CD4-positive, CD25-positive, alpha-beta regulatory T cell (primary cell): ENCODE results near the gene TMEM59. TPM values are rescaled to one million over a fixed set of nuclear protein-coding genes. Genes with fewer than 3 reads are reported as not detected.

Experiments used
- ATAC-seq, 2 donors: fragments of 150-1000 bp; cut with Tn5 transposase; one replicate each; pipeline ENCODE4 v1.10.0; 2021; ENCODE audit warnings: low read depth in 2 of 2, moderate number of reproducible peaks in 2 of 2, moderate library complexity in 1 of 2
- DNase-seq, 3 donors: peaks; one replicate each; pipeline versions ENCODE4 v3.0.0 to v3.0.0-alpha.2; 2012 to 2022; ENCODE audit warnings: mixed read lengths in 1 of 3
- H3K27ac ChIP-seq: one replicate; pipeline ENCODE4 v1.7.0; 2013; ENCODE audit warnings: mild to moderate bottlenecking, low read length; ENCODE audit not compliant: insufficient read depth, poor library complexity, severe bottlenecking
- H3K27me3 ChIP-seq: one replicate; pipeline ENCODE4 v1.7.0; 2013; ENCODE audit warnings: low read length; ENCODE audit not compliant: control insufficient read depth, insufficient read depth
- H3K36me3 ChIP-seq: one replicate; pipeline ENCODE4 v1.7.0; 2013; ENCODE audit warnings: mild to moderate bottlenecking, low read length, moderate library complexity; ENCODE audit not compliant: control insufficient read depth, insufficient read depth
- H3K4me1 ChIP-seq: 2 replicates; pipeline ENCODE4 v1.7.0; 2013; ENCODE audit warnings: mild to moderate bottlenecking, low read length; ENCODE audit not compliant: insufficient read depth, control insufficient read depth, poor library complexity, severe bottlenecking
- H3K4me3 ChIP-seq: one replicate; pipeline ENCODE4 v1.7.0; 2013; ENCODE audit warnings: low read depth, mild to moderate bottlenecking, low read length, moderate library complexity
- H3K9me3 ChIP-seq, 2 experiments: 1 replicate in 1 of 2; 2 replicates in 1 of 2; pipeline ENCODE4 v1.7.0; 2013; ENCODE audit warnings: low read length in 2 of 2, mild to moderate bottlenecking in 1 of 2, moderate library complexity in 1 of 2; ENCODE audit not compliant: control insufficient read depth in 2 of 2
- H3K27ac Mint-ChIP-seq, 3 donors: one replicate each; pipeline ENCODE4 v1.8.0; 2020 to 2022; ENCODE audit warnings: mild to moderate bottlenecking in 3 of 3, mixed read lengths in 3 of 3, moderate library complexity in 2 of 3
- H3K27me3 Mint-ChIP-seq: one replicate; pipeline ENCODE4 v1.8.0; 2022; ENCODE audit warnings: mild to moderate bottlenecking, mixed read lengths
- H3K36me3 Mint-ChIP-seq: one replicate; pipeline ENCODE4 v1.8.0; 2020; ENCODE audit warnings: mixed read lengths
- H3K4me1 Mint-ChIP-seq, 4 donors: one replicate each; pipeline ENCODE4 v1.8.0; 2020 to 2022; ENCODE audit warnings: mixed read lengths in 4 of 4, mild to moderate bottlenecking in 1 of 4
- H3K4me3 Mint-ChIP-seq, 4 donors: one replicate each; pipeline ENCODE4 v1.8.0; 2020 to 2022; ENCODE audit warnings: mild to moderate bottlenecking in 4 of 4, mixed read lengths in 4 of 4, moderate library complexity in 3 of 4
- H3K9me3 Mint-ChIP-seq, 7 donors: one replicate each; pipeline ENCODE4 v1.8.0; 2020 to 2022; ENCODE audit warnings: mixed read lengths in 7 of 7, mild to moderate bottlenecking in 3 of 7, moderate library complexity in 2 of 7
- polyA plus RNA-seq, 4 donors: library from polyadenylated mRNA; unstranded; fragments of 300-500 nt; fragmentation: Illumina TruSeq; gene quantifications; one replicate each; pipeline ENCODE4 v1.2.3, GENCODE V29; 2021
- total RNA-seq: library from RNA; stranded (reverse); gene quantifications from one replicate; pipeline ENCODE4 v1.2.3, GENCODE V29; 2022

The TMEM59 gene
- total and polyA plus RNA-seq, 5 donors from 2014 or later, result 180 to 863 (median 680) TPM

- Histone ChIP-seq H3K36me3 (no peaks in the 10 kb centered on the region), H3K27me3 (no peaks in the 10 kb centered on the region), H3K27ac (no peak overlapping the region), H3K9me3 (no peaks in the 10 kb centered on the region), H3K4me1 (no peaks in the 10 kb centered on the region), H3K4me3 (no peak overlapping the region)
- peaks cover 4% of the 10 kb centered on the region for H3K27me3 Mint-ChIP-seq
- no peak overlapping the region for H3K4me3 Mint-ChIP-seq
- no peaks in the 10 kb centered on the region for H3K4me1 Mint-ChIP-seq
- DNase-seq (no peak), ATAC-seq (no peak)
- H3K36me3 Mint-ChIP-seq, result no peaks in the 10 kb centered on the region
- peaks cover 0 to 3% (median 0%) of the 10 kb centered on the region in 7 donors for H3K9me3 Mint-ChIP-seq
- H3K27ac Mint-ChIP-seq, result peak overlapping the region in 1 of 3 donors; percentile 23
These were observed 36.4 kb downstream of the TMEM59 start for GRCh38 chr1:54016343-54017282.

GRCh38 chr1:54014009-54014629 lies 38.9 kb downstream of the TMEM59 start:
- Histone ChIP-seq H3K27ac (no peak overlapping the region), H3K4me3 (no peak overlapping the region), H3K9me3 (no peaks in the 10 kb centered on the region), H3K27me3 (no peaks in the 10 kb centered on the region), H3K36me3 (no peaks in the 10 kb centered on the region), H3K4me1 (no peaks in the 10 kb centered on the region)
- H3K36me3 Mint-ChIP-seq, result no peaks in the 10 kb centered on the region
- H3K4me3 Mint-ChIP-seq, result no peak overlapping the region
- DNase-seq (no peak), ATAC-seq (no peak)
- H3K27ac Mint-ChIP-seq, result no peak overlapping the region
- peaks cover 8% of the 10 kb centered on the region for H3K27me3 Mint-ChIP-seq
- H3K9me3 Mint-ChIP-seq, result peaks cover 0 to 2% (median 0%) of the 10 kb centered on the region in 7 donors
- no peaks in the 10 kb centered on the region for H3K4me1 Mint-ChIP-seq

- Mint-ChIP-seq H3K36me3 (no peaks in the 10 kb centered on the region), H3K27me3 (peaks cover 8% of the 10 kb centered on the region), H3K4me3 (no peak overlapping the region), H3K4me1 (no peaks in the 10 kb centered on the region), H3K9me3 (peaks cover 0 to 2% (median 0%) of the 10 kb centered on the region in 7 donors), H3K27ac (no peak overlapping the region)
- H3K4me3 ChIP-seq, result no peak overlapping the region
- no peak for DNase-seq
- ATAC-seq, result no peak
- no peaks in the 10 kb centered on the region for H3K27me3 ChIP-seq
- no peaks in the 10 kb centered on the region for H3K9me3 ChIP-seq
- no peaks in the 10 kb centered on the region for H3K36me3 ChIP-seq
- no peak overlapping the region for H3K27ac ChIP-seq
- no peaks in the 10 kb centered on the region for H3K4me1 ChIP-seq
These were observed 39.5 kb downstream of the TMEM59 start for GRCh38 chr1:54013393-54014008.

GRCh38 chr1:54012863-54013262 lies 40.1 kb downstream of the TMEM59 start:
- Mint-ChIP-seq H3K9me3 (peaks cover 0 to 2% (median 0%) of the 10 kb centered on the region in 7 donors), H3K4me1 (no peaks in the 10 kb centered on the region), H3K27ac (no peak overlapping the region), H3K27me3 (peaks cover 8% of the 10 kb centered on the region), H3K36me3 (no peaks in the 10 kb centered on the region), H3K4me3 (no peak overlapping the region)
- DNase-seq (no peak), ATAC-seq (no peak)
- Histone ChIP-seq H3K36me3 (no peaks in the 10 kb centered on the region), H3K4me1 (no peaks in the 10 kb centered on the region), H3K27ac (no peak overlapping the region), H3K4me3 (no peak overlapping the region), H3K27me3 (no peaks in the 10 kb centered on the region), H3K9me3 (no peaks in the 10 kb centered on the region)

- no peaks in the 10 kb centered on the region for H3K27me3 ChIP-seq
- no peaks in the 10 kb centered on the region for H3K4me1 ChIP-seq
- no peaks in the 10 kb centered on the region for H3K9me3 ChIP-seq
- DNase-seq (no peak), ATAC-seq (no peak)
- H3K27ac Mint-ChIP-seq, result no peak overlapping the region
- H3K27ac ChIP-seq, result no peak overlapping the region
- no peak overlapping the region for H3K4me3 Mint-ChIP-seq
- H3K9me3 Mint-ChIP-seq, result peaks cover 0 to 2% (median 0%) of the 10 kb centered on the region in 7 donors
- no peaks in the 10 kb centered on the region for H3K36me3 ChIP-seq
- H3K36me3 Mint-ChIP-seq, result no peaks in the 10 kb centered on the region
- no peaks in the 10 kb centered on the region for H3K4me1 Mint-ChIP-seq
- no peak overlapping the region for H3K4me3 ChIP-seq
- H3K27me3 Mint-ChIP-seq, result peaks cover 8% of the 10 kb centered on the region
These were observed 41.0 kb downstream of the TMEM59 start for GRCh38 chr1:54012008-54012325.

- Histone ChIP-seq H3K4me1 (no peaks in the 10 kb centered on the region), H3K27ac (no peak overlapping the region), H3K9me3 (no peaks in the 10 kb centered on the region), H3K27me3 (no peaks in the 10 kb centered on the region), H3K4me3 (no peak overlapping the region), H3K36me3 (no peaks in the 10 kb centered on the region)
- H3K27ac Mint-ChIP-seq, result no peak overlapping the region
- no peak for ATAC-seq
- H3K27me3 Mint-ChIP-seq, result peaks cover 8% of the 10 kb centered on the region
- H3K4me1 Mint-ChIP-seq, result no peaks in the 10 kb centered on the region
- peaks cover 0 to 2% (median 0%) of the 10 kb centered on the region in 7 donors for H3K9me3 Mint-ChIP-seq
- no peaks in the 10 kb centered on the region for H3K36me3 Mint-ChIP-seq
- DNase-seq, result no peak
- H3K4me3 Mint-ChIP-seq, result no peak overlapping the region
These were observed 41.5 kb downstream of the TMEM59 start for GRCh38 chr1:54011316-54012007.

GRCh38 chr1:54010415-54011117 lies 42.4 kb downstream of the TMEM59 start:
- Histone ChIP-seq H3K4me3 (no peak overlapping the region), H3K27ac (no peak overlapping the region), H3K4me1 (no peaks in the 10 kb centered on the region), H3K27me3 (no peaks in the 10 kb centered on the region), H3K9me3 (no peaks in the 10 kb centered on the region), H3K36me3 (no peaks in the 10 kb centered on the region)
- ATAC-seq (no peak), DNase-seq (no peak)
- no peaks in the 10 kb centered on the region for H3K4me1 Mint-ChIP-seq
- peaks cover 0 to 4% (median 0%) of the 10 kb centered on the region in 7 donors for H3K9me3 Mint-ChIP-seq
- no peak overlapping the region for H3K4me3 Mint-ChIP-seq
- peaks cover 8% of the 10 kb centered on the region for H3K27me3 Mint-ChIP-seq
- H3K36me3 Mint-ChIP-seq, result no peaks in the 10 kb centered on the region
- peak overlapping the region in 1 of 3 donors; percentile 17 for H3K27ac Mint-ChIP-seq
